GM18907 (cell line): ENCODE measurements around the gene RPS6KC1.
"Not testable (repeated sequence)": the region's sequence is repeated elsewhere in the genome, so short reads cannot be mapped to it uniquely, and the experiment has no call there.

Experiments used
- ATAC-seq: cut with Tn5 transposase; IDR thresholded peaks from one replicate; pipeline ENCODE4 v1.9.1; 2021; ENCODE audit warnings: mild to moderate bottlenecking, moderate library complexity; ENCODE audit not compliant: unreplicated experiment

Gene RPS6KC1

GRCh38 chr1:213269829-213270228 is 218.8 kb downstream of the RPS6KC1 start:
- no peak for ATAC-seq

DNA sequence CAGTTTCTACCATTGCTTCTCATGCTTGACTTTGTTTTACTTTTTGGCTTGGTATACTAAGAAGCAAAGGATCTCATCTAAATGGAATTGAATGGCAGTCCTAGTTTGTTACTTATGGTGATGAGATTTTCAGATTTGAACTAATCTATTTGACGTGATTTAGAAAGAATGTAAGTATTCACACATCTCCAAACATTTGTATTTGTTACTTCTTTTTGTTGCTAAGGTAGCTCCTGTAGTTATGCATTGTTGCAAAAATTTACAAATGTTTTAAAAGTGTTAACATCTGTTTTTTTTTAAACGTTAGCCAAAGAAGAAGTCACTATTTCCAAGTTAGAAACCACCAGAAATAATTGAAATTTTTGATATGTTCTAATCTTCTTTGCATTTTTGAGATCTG is 222.5 kb downstream of the RPS6KC1 start:
- ATAC-seq, result no peak

DNA sequence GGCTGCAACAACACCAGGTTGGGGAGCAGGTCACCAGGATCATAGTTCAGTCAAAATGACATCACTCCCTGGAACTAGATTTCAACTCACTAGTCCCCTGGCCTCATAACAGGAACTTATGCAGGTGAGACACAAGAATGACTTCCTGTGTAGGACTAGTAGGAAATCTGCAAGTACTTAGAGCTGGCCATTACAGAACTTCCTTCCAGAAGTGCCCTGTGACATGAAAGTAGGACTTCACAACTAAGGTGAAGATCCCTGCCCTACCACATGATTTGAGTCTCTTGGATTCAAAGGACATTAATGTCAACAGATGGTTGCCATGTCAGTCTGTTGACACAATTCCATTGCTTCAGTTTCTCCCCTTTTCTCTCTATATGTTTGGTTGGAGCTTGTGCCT is 223.1 kb downstream of the RPS6KC1 start:
- ATAC-seq, result no peak

DNA sequence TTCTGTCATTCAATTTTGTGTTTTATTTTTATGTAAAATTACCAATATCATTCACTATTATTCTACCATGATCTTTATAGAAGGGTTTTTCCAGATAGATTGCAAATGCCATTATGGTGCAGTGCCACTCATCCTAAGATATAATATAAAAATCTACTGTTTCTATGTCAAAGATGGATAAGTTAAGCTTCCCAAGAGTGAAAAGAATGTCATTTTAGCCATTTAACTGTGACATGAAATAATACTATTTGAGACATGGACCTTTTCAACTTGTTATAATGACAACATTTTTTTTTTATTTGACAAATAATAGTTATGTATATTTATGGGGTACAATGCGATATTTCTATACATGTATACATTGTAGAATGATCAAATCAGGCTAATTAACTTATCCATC is 224.3 kb downstream of the RPS6KC1 start:
- no peak for ATAC-seq

- ATAC-seq, result no peak
These were observed 225.2 kb downstream of the RPS6KC1 start for GRCh38 chr1:213276236-213276635.

- ATAC-seq, result no peak
These were observed 226.0 kb downstream of the RPS6KC1 start for GRCh38 chr1:213277036-213277435.

GRCh38 chr1:213279410-213279809 is 228.4 kb downstream of the RPS6KC1 start:
- ATAC-seq, result no peak

- no peak for ATAC-seq
These were observed 230.7 kb downstream of the RPS6KC1 start for GRCh38 chr1:213281640-213282301.

DNA sequence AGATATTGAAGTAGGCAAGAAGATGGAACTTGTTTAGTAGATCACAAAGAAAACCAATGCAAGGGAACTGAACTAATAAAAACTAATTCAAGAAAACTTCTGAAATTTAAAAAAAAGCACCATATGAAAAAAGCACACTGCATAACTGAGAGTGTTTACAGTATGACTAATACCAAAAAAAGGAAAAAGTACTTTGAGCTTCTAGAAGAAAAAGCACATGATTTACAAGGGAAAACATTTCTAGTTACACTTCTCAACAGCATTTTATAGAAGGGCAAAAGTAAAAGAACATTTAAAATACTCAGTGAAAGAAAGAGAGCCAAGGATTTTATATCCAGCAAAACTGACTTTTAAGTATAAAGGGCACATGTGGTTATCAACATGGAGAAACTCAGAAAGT is 233.6 kb downstream of the RPS6KC1 start:
- ATAC-seq, result no peak

- no peak for ATAC-seq
These were observed 235.2 kb downstream of the RPS6KC1 start for GRCh38 chr1:213286235-213286634.

- ATAC-seq, result no peak
These were observed 236.9 kb downstream of the RPS6KC1 start for GRCh38 chr1:213287987-213288386.

- no peak for ATAC-seq
These were observed 240.5 kb downstream of the RPS6KC1 start for GRCh38 chr1:213291526-213291925.

DNA sequence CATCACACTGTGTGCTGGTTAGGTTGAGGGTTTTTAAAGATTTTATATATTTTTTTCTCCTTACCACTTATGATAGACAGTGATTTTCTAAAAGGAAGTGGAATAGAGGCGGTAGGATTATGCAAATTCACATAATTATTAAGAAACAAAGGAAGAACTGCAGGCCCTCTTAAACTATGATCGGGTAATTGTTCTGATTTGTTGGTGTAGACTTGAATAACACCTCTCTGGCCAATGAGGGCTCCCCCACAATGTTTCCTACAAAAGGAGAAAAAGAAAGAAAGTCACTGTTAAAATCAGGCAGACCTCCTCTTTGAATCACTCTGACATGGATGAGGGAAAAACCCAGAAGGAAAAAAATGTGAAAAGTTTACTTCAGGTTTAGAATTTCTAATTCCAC is 241.6 kb downstream of the RPS6KC1 start:
- ATAC-seq, result no peak

- ATAC-seq, result no peak
These were observed 244.8 kb downstream of the RPS6KC1 start for GRCh38 chr1:213295860-213296259.

GRCh38 chr1:213296558-213296957 is 245.5 kb downstream of the RPS6KC1 start:
- ATAC-seq, result no peak

- ATAC-seq, result no peak
These were observed 246.0 kb downstream of the RPS6KC1 start for GRCh38 chr1:213297021-213297420.

- no peak for ATAC-seq
These were observed 249.4 kb downstream of the RPS6KC1 start for GRCh38 chr1:213300433-213300832.

GRCh38 chr1:213301524-213301923 is 250.5 kb downstream of the RPS6KC1 start:
- not testable (repeated sequence) for ATAC-seq

- ATAC-seq, result no peak
These were observed 252.2 kb downstream of the RPS6KC1 start for GRCh38 chr1:213303286-213303685.

DNA sequence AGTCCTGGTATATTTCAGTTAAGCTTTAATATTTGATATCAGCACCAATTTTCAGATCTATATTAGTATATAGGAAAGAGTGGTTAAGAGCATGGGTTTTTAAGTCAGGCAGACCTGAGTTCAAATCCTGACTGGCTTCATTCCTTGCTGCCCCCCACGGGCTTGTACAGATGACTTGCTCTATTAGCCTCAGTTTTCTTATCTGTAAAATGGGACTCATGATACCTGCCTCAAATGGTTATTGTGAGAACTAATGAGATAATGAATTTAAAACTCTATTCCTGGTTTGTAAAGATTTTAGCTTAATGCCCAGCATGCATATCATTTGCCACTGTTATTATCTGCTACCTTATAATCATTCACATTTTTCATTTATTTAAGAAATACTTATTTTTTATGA is 264.5 kb downstream of the RPS6KC1 start:
- no peak for ATAC-seq

DNA sequence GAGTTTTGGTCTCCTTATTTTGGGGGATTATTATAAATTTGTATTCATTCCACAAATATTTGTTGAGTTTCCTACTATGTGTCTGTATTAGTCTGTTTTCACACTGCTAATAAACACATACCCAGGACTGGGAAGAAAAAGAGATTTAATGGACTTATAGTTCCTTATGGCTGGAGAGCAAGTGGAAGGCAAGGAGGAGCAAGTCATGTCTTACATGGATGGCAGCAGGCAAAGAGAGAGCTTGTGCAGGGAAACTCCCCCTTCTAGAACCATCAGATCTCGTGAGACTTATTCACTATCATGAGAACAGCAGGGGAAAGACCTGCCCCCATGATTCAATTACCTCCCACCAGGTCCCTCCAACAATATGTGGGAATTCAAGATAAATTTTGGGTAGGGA is 267.4 kb downstream of the RPS6KC1 start:
- ATAC-seq, result not testable (repeated sequence)

GRCh38 chr1:213320191-213320870 is 269.3 kb downstream of the RPS6KC1 start:
- no peak for ATAC-seq
